Cerebellar cortex (tissue), 1 donor: Measurements from ENCODE around the gene CERS3.

Experiments
- DNase-seq: peaks from one replicate; pipeline ENCODE4 v3.0.0-alpha.2; 2015; ENCODE audit warnings: low spot score

The CERS3 gene

DNA sequence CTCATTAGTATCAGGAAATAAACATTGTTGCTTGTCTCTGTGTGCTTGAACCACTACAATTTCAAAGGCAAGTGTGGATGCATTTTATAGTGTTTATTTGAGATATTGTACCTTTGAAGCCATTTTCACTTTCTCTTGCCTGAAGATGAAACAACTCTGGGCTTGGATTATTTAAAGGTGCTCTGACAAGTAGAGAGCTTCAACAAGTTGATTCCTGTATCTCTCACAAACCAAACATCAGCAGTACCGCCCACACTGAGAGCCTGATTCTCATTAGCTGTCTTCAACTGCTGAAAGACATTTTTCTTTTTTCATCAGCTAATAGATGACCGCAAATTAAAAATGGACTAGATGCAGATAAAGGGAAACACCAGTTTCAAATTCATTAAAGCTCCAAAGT lies 806 bp upstream of the CERS3 start:
- DNase-seq: no peak

DNA sequence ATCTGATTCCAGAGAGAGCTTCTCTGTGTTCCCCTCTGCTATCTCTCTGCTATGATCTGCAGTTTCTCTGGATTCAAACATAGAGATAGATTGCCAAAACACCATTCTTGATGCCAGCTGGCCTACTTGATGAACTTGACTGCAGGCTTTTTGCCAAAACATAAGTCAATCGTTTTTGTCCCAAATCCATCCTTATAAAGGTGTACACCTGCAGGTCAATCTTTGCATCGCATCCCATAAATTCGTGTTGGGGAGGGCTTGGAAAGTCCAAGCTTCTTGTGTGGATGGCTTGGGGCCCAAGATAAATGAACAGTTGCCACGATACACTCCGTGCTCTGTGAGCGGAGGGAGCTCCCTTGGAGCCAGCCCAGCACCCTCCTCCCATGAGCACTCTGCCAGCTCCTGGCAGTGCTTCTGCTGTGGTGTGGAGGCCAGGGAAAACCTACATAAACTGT lies 2.7 kb downstream of the CERS3 start:
- DNase-seq: peak; percentile 85

GRCh38 chr15:100525436-100525835 lies 3.3 kb downstream of the CERS3 start:
- no peak for DNase-seq

DNA sequence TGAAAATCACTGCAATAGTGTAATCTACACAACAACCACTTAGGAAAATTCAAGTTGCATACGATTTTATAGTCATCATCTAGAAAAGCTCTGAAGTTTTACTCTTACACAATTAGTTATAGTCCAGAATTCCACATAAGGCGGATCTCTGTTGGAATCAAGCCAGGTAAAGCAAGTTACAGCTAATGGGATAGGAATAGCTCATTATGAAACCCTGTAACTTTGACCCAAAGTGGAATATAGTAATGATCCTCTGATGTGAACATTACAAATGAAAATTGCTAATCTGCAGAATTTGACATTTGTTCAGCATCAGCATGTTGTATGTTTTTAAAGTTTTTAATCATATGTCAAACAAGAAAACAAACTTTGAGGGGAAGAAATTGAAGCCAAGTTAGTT lies 4.4 kb downstream of the CERS3 start:
- no peak for DNase-seq

GRCh38 chr15:100521907-100522306 lies 6.8 kb downstream of the CERS3 start:
- DNase-seq: no peak

- DNase-seq: no peak
Observed at GRCh38 chr15:100520132-100520921, 8.4 kb downstream of the CERS3 start.

DNA sequence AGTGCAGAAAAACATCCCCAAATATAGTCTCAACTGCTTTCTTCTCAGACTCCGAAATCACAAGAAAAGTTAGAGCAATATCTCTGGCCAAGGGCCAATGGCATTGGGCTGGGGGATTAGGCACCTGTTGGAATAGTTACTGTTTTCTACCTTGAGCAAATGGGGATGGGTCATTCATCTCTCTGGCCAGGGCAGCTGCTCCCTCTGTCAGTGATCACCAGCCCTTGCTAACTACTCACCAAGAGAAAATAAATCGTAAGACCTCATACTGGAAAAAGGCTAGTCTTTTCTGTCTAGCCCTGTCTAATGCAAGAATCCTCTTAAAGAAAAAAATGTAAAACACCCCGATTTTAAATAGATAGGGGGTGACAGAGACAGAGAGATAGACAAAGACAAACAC lies 10.9 kb downstream of the CERS3 start:
- DNase-seq: no peak

DNA sequence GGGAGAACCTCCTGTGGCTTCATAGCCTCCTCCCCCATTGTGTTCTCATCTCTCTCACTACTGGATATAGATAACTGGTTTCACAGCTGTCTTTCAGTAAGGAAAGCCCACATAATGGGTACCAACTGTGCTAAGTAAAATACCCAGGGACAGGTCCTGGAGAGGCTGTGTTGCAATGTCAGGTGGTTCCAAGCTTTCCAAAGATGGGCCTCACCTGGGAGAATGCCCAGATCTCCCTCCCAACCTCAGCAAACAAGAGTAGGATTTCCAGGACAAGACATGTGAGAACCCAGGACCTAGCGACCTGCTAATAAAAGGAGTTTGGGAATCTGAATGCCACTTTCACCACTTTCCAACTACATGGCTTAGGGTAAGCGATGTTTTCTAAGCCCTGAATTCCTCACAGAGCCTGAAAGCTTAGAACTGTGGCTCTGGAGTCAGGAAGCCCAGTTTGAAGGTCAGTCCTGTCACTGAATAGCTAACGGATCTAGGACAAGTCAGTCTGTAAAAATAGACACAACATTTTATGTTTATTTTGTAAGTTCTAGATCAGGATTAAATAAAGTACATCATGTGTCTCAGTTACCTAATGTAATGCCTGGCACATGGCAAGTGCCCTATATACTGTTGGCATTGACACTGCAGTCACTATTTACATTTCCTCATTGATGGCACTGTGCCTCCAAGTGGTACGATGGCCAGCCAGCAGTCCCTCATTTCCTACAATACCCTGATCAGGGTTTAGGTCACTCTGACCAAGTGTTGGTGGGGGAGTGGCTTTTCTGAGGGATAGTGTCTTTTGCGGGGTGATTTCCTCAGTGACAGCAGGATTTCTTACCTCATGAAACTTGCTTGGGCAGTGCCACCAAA lies 11.9 kb downstream of the CERS3 start:
- DNase-seq: no peak

DNA sequence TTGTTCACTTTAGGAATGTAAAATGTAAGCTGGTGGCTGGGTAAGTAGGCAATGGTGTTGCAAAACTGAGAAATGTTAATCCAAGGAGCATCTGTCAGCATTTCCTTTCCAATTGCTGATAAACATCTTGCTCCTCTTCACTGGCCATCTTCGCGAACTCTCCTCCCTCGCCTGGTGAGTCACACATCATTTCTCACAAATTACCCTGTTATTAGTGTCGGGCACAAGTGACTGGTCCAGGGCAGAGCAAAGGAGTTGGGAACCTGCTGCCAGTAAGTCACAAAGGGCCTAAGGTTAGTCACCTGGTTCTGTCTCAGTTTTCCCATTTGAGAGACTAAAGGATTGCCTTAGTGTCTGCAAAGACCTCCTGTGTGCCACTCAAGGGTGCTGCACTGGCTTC lies 13.0 kb downstream of the CERS3 start:
- DNase-seq: no peak

DNA sequence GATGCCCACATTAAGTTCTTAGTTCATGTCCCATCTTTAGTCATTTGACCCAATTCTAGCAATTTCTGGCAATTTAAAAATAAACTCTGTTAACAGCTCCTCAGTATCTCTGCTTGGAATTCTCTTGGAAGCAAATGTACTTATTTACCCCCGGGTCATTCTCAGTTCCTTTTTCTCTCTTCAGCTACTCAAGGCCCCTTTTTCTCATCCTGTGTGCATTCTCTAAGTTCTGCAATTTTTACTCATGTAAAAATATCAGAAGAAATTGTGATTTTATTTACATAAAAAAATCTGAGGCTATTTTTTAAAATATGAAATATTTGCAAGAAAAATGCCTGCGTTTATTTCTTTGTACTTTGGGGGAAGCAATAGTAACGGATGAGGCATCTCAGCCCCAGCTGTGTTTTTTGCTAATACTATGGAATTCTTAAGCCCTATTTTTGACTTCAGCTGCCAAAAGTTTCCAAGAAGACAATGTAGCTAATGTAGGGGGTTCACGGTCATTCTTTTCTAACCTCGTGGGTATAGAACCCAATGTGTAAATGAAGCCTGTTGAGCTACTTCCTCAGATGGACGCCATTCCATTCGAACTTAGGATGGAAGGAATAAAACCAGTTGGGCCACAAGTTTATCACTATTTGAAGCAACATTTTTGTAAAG lies 20.0 kb downstream of the CERS3 start:
- no peak for DNase-seq

DNA sequence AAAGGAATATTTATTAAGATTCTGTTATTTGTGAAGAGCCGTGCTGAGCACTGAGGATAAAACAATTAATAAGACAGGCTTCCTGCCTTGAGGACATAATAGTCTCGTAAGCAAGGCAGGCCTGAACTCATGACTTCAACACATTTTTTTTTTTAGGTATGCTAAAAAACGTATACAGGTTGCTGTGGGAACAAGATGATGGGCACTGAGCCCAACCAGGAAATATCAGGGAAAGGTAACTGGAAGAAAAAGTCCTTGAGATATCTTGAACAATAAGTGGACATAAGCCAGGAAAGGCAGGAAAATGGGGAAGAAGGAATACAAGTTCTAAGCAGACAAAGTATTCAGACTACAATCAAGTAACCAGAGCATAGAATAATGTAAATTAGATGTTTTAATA lies 26.1 kb downstream of the CERS3 start:
- no peak for DNase-seq

- DNase-seq: no peak
Observed at GRCh38 chr15:100501117-100501516, 27.6 kb downstream of the CERS3 start.

GRCh38 chr15:100500226-100500990 lies 28.3 kb downstream of the CERS3 start:
- no peak for DNase-seq

- no peak for DNase-seq
Observed at GRCh38 chr15:100495861-100496260, 32.9 kb downstream of the CERS3 start.

GRCh38 chr15:100493213-100493612 lies 35.5 kb downstream of the CERS3 start:
- DNase-seq: no peak

GRCh38 chr15:100484443-100484842 lies 44.3 kb downstream of the CERS3 start:
- no peak for DNase-seq

GRCh38 chr15:100483370-100483769 lies 45.4 kb downstream of the CERS3 start:
- no peak for DNase-seq

DNA sequence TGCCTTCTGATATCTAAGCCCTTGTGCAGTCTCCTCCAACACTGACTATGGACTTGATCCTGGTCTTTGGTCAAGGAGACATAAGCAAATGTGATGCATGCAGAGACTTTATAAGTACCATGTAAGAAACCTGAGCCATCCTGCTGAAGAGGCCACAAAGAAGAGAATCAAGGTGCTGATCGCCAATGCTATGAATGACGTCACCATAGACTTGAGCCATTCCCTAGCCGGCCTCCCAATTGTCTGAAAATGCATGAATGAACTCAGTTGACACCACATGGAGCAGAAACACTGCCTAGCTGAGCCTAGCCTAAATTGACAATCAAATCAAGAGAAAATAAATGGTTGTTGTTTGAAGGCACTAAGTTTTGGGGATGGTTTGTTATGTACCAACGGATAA lies 51.9 kb downstream of the CERS3 start:
- DNase-seq: no peak

DNA sequence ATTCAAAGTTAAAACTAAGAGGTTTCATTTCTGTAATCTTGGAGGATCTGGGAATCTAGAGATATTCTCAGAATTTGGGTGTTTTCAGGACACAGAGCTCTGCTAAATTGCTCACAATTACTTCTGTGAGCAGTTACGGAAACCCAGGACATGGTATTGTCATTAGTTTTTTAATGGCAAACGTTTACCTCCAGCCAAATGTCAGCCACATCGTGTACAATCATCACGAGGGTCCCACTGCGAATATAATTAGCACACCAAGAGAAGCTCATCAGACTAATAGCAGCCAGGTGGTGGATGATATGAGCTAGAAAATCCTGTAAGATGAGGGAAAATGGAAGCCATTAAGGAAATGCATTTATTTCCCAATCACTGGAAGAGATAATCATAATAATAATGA lies 56.0 kb downstream of the CERS3 start:
- DNase-seq: no peak

DNA sequence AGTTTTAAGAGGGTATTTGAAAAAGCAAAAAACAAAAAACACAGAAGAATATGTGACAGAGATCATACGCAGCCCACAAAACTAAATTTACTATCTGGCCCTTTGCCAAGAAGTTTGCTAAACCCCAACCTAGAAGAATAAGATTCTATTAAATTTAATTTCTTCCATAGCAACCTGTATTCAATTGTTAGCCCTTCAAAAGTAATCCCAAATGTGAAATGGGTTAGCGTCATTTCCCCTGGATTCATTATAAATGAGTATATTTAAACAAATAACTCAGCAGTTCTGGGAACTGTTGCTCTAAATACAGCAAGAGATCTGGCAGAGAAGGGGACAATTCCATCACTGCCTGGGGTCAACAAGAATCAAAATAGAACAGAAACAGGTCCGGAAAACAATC lies 56.8 kb downstream of the CERS3 start:
- no peak for DNase-seq

DNA sequence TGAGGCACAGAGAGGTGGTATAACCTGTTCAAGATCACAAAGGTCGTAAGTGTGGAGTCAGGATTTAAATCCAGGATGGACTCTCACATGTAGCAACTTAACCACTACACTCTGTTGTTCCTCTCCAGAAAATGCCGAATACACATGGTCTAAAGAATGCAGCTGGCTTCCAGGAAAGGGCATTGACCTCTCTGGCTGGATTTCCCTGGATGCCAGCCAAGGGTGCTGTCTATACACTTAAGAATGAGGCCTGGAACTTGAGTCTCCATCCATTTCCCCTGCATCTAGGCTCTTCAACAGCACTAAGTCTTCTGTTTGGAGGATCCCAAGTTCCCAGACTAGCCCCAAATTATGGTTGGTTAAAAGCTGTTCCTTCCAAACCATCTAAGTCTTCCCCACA lies 60.5 kb downstream of the CERS3 start:
- DNase-seq: no peak

- DNase-seq: no peak
Observed at GRCh38 chr15:100466073-100466472, 62.7 kb downstream of the CERS3 start.
